DMS 273 treated with DMSO at 0.1 percent for 48 hours (cell line): ENCODE results near the gene BMPR2.
A peak's percentile ranks its signal among the peaks of the same experiment; 100 is the strongest.
"Not testable (repeated sequence)": the region's sequence is repeated elsewhere in the genome, so short reads cannot be mapped to it uniquely, and the experiment has no call there.

ENCODE experiments used
- DNase-seq: peaks from one replicate; lab custom pipeline; 2025; lab: John Stamatoyannopoulos, UW

The BMPR2 gene

GRCh38 chr2:202382684-202383083, 6.6 kb downstream of the BMPR2 start:
- no peak for DNase-seq

GRCh38 chr2:202386495-202386894, 10.4 kb downstream of the BMPR2 start:
- DNase-seq = not testable (repeated sequence)

DNA sequence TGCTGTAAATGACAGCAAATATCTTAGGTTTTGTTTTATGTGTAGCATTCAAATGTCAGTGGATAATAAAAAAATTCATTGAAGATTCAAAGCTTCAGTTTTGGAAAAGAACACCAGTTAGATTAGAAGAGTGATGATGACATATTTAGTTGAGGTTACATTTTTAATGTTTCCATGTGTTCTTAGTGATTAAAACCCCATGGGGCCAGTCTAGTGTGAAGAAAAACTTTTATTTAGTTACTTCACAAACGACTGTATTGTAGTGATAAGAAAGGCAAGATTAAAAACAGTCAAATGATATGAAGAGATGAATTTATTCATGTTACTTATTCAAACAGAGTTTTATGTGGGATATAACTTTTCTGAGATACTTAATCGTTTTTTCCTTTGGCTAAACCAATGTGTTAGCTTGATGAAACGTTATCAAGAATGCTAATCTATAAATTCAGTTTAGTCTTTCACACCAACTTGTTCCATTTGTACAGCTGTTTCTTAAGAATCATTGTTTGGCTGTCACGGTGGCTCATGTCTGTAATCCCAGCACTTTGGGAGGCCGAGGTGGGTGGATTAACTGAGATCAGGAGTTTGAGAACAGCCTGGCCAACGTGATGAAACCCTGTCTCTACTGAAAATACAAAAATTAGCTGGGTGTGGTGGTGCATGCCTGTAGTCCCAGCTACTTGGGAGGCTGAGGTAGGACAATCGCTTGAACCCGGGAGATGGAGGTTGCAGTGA, 11.6 kb downstream of the BMPR2 start:
- DNase-seq = no peak

DNA sequence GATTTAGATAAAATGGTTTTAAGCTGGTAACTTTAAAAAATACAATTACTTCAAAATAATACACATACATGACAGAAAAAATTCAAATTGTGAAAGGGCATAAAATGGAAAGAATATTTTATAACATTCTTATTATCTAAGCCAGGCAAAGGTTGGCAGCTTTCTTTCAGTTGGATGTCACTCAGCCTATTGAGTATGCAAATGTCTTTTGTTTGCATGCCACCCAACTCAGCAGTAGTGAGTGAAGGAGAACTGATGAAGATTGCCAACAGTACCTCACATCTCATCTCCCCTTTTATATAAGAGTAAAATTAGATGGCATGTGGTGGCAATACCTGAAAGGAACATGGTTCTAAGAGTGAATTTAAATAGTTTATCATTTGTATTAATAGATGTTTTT, 24.8 kb downstream of the BMPR2 start:
- DNase-seq = no peak

DNA sequence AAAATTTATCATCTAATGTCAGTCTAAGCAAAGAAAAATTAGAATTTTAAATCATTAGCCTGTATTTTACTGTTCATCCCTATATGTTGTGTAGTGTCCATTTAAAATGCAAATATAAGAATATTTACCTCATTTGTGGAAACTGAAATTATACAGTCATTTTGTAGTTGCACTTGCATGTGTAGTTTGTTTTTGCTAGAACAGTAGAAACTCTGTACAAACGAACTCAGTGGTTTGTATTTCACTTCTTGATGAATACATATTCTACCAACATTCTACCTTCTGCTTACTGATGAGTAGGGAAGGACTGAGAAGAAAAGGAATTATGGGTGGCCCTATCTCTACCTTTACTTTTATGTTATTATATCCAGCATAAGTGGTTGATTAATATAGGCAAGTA, 29.7 kb downstream of the BMPR2 start:
- no peak for DNase-seq

DNA sequence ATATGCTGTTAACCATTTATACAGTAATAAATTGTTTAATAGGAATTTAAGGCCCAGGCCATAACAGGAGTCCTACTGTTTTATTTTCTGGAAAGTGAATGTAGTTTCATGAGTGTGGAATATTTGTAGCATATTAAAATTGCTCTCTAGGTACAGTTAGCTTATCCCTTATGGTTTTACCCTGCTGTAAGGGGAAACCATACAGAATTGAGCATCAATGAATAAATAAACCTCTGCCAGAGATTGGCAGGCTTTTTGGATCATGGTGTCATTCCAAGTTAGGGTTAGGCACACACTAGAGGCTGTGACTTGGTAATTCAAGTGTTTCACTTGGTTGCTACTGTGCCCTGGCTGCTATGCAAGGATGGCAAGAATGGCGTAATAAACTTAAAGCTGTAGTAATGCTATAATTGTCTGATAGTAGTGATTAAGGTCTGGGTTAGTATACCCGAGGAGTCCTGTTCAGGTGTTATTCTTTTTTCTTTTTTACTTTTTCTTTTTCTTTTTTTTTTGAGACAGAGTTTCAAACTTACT, 30.4 kb downstream of the BMPR2 start:
- no peak for DNase-seq

DNA sequence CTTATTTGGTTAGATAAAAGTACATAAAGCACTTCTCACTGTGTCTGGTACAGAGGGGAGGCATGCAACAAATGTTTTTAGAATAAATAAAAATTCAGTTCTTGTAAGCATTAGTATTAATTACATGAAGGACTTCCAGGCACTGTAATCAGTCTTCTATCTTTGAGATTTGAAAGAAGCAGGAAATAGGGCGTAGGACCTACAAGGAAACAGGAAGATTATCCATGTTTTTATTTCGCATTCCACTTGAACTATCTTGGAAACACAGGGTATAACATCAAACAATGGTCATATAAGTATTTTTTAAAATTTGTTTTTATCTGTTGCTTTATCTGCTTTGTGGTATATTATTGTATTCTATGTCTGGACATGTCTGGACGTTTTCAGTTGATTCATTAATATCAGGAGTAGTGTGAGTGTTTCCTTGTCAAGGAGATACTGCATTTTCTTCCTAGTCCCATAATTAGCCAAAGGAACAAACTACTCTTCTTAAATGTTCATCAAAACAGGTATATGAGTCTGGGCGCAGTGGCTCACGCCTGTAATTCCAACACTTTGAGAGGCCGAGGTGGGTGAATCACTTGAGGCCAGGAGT, 32.5 kb downstream of the BMPR2 start:
- DNase-seq = no peak

- no peak for DNase-seq
Measured at GRCh38 chr2:202410092-202410491, 34.0 kb downstream of the BMPR2 start.

- DNase-seq = no peak
Measured at GRCh38 chr2:202411097-202411496, 35.0 kb downstream of the BMPR2 start.

GRCh38 chr2:202418027-202418426, 41.9 kb downstream of the BMPR2 start:
- DNase-seq = no peak

- DNase-seq = no peak
Measured at GRCh38 chr2:202418511-202418910, 42.4 kb downstream of the BMPR2 start.

DNA sequence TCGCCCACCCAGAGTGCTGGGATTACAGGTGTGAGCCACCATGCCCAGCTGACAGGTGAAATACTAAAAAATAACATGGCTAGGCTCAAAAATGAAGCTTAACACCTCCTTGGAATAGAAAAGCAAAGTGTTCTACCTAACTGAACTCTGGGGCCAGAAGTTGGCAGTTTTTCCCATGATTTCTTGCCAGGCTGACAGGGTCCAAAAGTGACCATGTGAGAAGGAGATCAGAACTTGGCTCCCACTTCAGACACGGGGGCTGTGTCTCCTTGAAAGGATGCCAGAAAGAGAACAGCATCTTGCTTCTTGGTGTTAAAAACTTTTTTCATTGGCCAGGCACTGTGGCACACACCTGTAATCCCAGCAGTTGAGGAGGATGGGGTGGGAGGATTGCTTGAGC, 47.0 kb downstream of the BMPR2 start:
- DNase-seq = no peak

DNA sequence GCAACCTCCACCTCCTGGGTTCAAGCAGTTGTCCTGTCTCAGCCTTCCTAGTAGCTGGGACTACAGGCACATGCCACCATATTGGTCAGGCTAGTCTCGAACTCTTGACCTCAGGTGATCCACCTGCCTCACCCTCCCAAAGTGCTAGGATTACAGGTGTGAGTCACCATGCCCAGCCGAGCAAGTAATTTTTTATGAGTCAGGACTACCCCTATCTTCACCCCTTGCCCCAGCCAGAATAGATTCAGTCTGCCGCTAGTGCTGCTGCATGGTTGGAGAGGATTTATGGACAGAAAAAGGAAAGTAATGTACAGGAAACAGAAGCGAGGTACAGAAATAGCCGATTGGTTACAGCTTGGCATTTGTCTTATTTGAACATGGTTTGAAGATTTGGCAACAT, 48.9 kb downstream of the BMPR2 start:
- no peak for DNase-seq

- no peak for DNase-seq
Measured at GRCh38 chr2:202426751-202427150, 50.6 kb downstream of the BMPR2 start.

DNA sequence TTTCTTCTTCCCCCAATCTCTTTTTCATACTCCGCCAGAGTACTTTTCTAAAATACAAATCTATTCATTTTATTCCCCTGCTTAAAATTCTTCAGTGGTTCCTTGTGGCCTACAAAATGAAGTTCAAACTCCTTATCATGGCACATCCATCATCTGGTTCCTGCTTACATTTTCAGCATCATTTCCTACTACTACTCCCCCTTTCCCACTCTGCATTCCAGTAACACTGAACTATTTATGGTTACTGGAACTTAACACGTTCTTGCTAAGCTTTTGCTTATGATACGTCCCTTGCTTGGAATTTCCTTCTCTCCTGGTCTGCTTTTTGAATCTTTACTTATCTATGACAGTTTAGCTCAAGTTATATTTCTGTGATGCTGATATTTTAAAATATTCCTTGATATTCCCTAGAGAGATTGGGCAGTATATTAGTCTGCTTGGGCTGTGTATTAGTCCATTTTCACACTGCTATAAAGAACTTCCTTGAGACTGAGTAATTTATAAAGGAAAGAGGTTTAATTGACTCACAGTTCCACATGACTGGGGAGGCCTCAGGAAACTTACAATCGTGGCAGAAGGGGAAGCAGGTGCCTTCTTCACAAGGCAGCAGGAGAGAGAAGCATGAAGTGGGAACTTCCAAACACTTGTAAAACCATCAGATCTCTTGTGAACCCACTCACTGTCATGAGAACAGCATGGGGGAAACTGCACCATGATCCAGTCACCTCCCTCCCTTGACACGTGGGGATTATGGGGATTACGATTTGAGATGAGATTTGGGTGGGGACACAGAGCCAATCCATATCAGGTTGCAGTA, 53.2 kb downstream of the BMPR2 start:
- no peak for DNase-seq

DNA sequence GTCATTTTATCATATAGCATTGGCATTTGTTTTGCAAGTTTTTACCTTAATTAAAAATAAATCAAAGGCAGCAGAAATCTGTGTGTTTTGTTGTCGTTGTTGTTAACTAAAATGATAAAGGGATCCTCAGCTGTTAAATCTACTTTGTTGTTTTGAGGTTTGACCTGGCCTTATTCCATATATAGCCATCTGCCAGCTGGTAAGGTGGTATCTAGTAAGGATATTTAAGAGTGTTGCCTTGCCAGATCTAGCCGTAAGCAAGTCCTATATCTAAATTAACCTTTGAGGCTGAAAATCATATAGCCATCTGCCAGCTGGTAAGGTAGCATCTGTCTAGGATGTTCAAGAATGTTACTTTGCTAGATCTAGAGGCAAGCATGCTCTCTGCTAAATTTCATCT, 56.6 kb downstream of the BMPR2 start:
- peak; percentile 92 for DNase-seq

DNA sequence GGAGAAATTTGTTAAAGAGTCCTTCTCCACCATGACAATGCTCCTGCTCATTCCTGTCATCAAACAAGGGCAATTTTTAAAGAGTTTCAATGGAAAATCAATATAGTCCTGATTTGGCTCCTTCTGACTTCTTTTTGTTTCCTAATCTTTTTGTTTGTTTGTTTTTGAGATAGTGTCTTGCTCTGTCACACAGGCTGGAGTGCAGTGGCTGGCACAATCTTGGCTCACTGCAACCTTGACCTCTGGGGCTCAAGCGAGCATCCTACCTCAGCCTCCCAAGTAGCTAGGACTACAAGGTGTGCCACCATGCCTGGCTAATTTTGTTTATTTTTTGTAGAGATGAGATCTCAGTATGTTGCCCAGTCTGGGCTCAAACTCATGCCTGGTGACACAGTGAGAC, 58.3 kb downstream of the BMPR2 start:
- no peak for DNase-seq

DNA sequence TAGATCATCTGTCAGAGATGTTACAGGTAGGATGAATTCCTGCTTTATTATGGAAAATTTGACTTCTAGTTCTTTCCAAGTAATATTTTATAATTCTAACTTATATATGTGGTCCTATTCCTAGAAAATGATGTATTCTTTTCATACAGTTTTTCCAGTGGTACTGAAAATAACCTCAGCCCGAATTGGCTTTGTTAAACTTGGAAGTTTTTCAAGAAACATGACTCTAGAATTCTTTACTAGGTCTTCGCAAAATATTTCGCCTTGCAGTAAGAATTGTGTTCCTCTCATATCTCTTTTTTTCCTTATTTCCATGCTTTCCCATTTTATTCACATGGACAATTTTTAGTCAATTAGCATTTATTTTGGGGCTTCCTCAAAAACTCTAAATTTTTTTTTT, 60.5 kb downstream of the BMPR2 start:
- DNase-seq = no peak

DNA sequence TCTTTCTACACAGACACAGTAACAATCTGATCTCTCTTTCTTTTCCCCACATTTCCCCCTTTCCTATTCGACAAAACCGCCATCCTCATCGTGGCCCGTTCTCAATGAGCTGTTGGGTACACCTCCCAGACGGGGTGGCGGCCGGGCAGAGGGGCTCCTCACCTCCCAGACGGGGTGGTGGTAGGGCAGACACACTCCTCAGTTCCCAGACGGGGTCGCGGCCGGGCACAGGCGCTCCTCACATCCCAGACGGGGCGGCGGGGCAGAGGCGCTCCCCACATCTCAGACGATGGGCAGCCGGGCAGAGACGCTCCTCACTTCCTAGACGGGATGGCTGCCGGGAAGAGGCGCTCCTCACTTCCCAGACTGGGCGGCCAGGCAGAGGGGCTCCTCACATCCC, 64.0 kb downstream of the BMPR2 start:
- not testable (repeated sequence) for DNase-seq

DNA sequence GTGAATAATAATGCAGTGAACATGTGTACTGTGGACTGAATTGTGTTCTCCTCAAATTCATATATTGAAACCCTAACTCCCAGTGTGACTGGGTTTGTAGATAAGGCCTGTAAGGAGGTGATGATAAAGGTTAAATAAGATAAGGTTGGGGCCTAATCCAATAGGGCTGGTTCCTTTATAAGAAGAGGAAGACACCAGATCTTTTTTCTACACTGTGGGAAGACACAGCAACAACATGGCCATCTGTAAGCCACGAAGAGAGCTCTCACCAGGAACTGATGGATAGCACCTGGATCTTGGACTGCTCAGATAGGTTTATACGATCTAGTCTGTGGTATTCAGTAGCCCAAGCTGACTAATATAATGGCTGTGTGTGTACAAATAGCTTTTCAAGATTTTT, 66.8 kb downstream of the BMPR2 start:
- no peak for DNase-seq

DNA sequence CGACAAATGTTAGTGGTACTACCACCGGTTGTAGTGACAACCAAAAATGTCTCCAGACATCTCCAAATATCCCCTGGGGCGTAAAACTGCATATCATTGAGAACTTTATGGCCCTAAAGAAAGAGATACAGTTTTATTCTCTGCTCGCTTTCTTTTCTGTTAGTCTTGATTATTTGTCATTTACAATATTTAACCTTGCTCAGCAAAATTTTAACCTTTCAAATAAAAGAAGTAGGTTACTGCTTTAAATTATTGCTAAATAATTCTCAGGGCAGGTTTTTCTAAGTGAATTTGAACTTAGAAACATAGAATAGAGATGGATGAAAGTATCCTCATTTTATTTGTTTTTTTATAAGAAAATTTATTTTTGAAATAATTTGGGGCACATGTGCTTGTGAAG, 67.9 kb downstream of the BMPR2 start:
- DNase-seq = no peak

DNA sequence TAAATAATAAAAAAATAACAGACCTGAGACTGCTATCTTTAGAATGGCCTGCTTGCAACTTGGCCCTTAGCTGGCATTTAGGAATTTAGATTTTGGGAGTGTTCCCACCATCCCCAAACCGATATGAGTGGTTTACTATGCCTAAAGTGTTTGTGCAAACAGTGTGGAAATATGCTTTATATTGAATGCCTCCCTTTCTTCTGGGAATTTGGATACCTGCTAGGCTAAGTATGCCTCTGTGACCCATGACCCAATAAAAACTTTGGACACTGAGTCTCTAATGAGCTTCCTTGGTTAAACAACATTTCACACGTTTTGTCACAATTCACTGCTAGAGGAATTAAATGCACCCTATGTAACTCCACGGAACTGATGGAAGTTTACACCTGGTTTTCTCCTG, 73.2 kb downstream of the BMPR2 start:
- DNase-seq = no peak

DNA sequence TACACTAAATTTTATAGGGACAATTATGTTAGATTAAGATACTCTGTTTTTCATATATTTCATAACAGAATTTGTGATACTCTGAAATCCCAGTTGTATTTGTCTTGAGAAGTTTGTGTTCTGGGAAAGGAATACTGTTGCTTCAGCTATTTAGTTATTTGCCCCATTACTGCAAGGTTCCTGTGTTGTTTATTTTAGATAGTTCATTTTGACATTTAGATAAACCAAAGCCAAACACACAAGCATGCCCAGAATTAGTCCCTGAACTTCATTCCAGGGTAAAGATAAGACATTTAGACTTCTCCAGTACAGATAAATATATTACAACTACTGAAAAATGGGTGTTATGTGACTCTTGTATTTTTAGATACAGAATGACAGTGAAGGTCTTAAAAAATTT, 74.7 kb downstream of the BMPR2 start:
- DNase-seq = no peak
